Muscle layer of duodenum (tissue), 2 donors: Measurements from ENCODE around the gene RPL37A.

Experiments
- H3K27ac ChIP-seq: one replicate; pipeline ENCODE4 v1.7.0; 2013; ENCODE audit warnings: mild to moderate bottlenecking, low read length
- H3K27me3 ChIP-seq: one replicate; pipeline ENCODE4 v1.7.0; 2013; ENCODE audit warnings: low read depth, mild to moderate bottlenecking, control low read depth, low read length
- H3K36me3 ChIP-seq, 2 donors: one replicate each; pipeline ENCODE4 v1.7.0; 2013; ENCODE audit warnings: low read length in 2 of 2, control low read depth in 1 of 2, mild to moderate bottlenecking in 1 of 2; ENCODE audit not compliant: insufficient read depth in 2 of 2, control insufficient read depth in 1 of 2
- H3K4me1 ChIP-seq, 2 donors: one replicate each; pipeline ENCODE4 v1.7.0; 2013; ENCODE audit warnings: low read length in 2 of 2, mild to moderate bottlenecking in 2 of 2, control low read depth in 1 of 2, moderate library complexity in 1 of 2; ENCODE audit not compliant: insufficient read depth in 2 of 2, control insufficient read depth in 1 of 2
- H3K4me3 ChIP-seq, 2 donors: one replicate each; pipeline ENCODE4 v1.7.0; 2013; ENCODE audit warnings: low read length in 2 of 2, low read depth in 1 of 2, mild to moderate bottlenecking in 1 of 2
- H3K9me3 ChIP-seq, 2 donors: one replicate each; pipeline ENCODE4 v1.7.0; 2013; ENCODE audit warnings: low read length in 2 of 2, control low read depth in 1 of 2, mild to moderate bottlenecking in 1 of 2; ENCODE audit not compliant: control insufficient read depth in 1 of 2
- donor health status: healthy.

RPL37A gene

DNA sequence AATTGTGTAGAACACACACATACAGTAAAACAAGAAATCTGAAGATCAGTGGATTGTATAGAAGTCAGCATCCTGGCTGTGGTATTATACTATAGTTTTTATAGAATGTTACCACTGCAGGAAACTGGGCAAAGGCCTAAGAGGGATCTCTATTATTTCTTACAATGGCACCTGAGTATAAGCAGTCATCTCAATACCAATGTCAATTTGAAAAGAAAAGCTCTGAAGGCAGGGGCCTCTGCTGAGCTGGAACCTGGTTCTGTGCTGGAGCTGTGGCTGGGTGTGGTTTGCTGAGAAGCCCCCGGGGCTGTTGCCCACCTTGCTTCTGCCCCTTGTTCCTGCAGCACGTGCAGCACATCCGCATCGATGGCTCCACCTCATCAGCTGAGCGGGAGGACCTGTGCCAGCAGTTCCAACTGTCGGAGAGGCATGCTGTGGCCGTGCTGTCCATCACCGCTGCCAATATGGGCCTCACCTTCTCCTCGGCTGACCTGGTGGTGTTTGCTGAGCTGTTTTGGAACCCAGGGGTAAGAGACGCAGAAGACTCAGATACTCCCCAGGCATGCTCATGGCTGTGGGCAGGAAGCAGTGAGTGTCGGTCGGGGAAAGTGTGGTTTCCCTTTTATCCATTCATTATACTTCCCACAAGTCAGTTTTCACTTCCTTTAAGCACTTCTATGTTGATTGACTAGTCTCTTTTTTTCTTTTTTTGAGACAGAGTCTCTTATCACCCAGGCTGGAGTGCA lies 23.5 kb upstream of the RPL37A start:
- Histone ChIP-seq H3K4me3 (peak overlapping the region in 1 of 2 donors; percentile 10), H3K27me3 (no peaks in the 10 kb centered on the region), H3K27ac (no peak overlapping the region), H3K36me3 (peaks cover 24 to 55% of the 10 kb centered on the region in 2 donors), H3K9me3 (no peaks in the 10 kb centered on the region), H3K4me1 (no peaks in the 10 kb centered on the region)

DNA sequence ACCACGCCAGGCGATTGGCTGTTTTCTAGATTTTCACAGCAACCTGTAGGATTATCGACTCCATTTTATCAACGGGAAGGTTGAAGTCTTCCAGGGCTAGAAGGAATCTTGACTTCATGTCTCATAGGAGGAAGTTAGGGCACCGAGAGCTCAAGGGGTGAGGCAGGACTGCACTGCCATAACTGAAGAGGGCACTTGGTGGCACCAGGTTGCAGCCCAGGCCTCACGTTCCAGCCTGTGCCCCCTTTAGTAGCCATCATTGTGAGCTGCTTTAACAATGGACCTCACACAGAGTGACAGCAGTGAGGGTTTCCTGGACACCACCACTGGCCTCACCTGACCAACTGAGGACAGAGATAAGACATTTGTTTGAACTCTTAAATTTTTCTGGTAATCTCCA lies 22.9 kb upstream of the RPL37A start:
- no peak overlapping the region for H3K27ac ChIP-seq
- no peaks in the 10 kb centered on the region for H3K4me1 ChIP-seq
- no peaks in the 10 kb centered on the region for H3K27me3 ChIP-seq
- H3K4me3 ChIP-seq: no peak overlapping the region
- peaks cover 27 to 53% of the 10 kb centered on the region in 2 donors for H3K36me3 ChIP-seq
- no peaks in the 10 kb centered on the region for H3K9me3 ChIP-seq

DNA sequence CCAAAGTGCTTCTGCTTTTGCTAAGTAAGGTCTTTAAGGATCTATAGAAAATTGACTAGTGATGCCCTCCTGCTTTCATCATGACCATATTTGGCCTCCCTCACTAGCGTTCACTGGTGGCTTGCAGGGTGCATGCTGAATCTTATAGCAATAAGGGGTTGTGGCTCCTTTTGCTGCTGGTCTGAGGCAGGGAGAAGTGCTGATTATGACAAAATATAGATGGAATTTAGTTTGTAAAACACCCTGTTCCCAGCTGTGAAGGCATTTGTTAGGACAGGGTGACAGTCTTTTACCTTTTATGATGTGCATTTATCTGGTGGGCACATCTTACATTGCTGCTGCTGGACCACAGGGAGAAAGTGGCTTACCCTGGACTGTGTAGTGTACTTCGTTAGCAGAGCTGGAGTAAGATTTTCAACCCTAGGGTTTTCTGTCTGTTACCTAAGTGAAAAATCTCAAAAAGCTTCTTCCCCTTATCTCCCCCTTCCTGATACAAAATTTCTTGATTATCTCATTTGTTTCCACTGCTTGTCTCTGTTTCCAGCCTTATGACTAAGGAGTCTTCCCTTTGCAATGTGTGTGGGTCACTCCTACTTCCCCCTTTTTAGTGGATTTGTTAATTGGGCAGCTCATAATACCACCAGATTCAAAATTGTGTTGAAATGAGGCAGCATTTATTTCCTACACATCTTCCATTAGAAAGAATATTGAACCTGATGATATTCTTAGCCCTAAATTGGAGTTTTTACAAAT lies 21.2 kb upstream of the RPL37A start:
- Histone ChIP-seq H3K27me3 (no peaks in the 10 kb centered on the region), H3K4me3 (no peak overlapping the region), H3K4me1 (no peaks in the 10 kb centered on the region), H3K36me3 (peaks cover 23 to 49% of the 10 kb centered on the region in 2 donors), H3K9me3 (no peaks in the 10 kb centered on the region), H3K27ac (no peak overlapping the region)

DNA sequence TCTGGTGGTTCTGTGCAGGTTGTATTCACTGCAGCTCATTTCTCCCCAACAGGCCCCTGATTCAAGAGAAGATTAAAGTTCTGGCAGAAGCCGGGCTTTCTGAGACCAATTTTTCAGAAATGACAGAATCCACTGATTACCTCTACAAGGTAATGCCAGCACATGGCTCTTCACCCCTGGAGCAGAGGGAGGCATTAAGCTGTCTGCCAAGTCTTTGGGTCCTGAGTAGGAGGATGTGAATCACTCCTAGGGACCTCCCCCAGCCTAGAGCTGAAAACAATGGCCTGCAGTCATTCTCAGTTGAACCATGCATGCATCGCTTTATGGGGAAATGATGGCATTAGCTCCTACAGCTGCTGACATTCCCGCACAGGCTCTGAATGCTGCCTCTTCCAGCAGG lies 20.5 kb upstream of the RPL37A start:
- Histone ChIP-seq H3K27ac (no peak overlapping the region), H3K36me3 (peaks cover 23 to 56% of the 10 kb centered on the region in 2 donors), H3K9me3 (no peaks in the 10 kb centered on the region)

DNA sequence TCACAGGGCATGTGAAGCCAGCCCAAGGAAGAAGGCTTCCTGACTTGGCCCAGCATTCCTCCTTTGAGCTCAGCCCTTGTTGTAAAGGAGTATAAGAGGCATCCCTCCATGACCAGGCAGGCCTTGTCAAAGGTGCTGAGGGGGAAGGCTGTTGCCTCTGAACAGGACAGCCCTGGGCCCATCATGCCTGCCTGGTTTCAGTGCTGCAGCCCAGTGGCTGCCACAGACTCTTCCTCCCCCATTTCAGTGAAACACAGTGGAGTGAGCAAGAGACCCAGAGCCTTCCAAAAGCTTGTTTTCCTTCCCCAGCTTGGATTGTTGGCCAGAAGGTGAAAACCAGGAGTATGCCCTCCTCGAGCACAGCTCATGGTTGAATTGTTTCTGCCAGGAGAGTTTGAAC lies 19.9 kb upstream of the RPL37A start:
- no peaks in the 10 kb centered on the region for H3K4me1 ChIP-seq
- no peaks in the 10 kb centered on the region for H3K9me3 ChIP-seq
- peaks cover 23 to 60% of the 10 kb centered on the region in 2 donors for H3K36me3 ChIP-seq
- H3K27ac ChIP-seq: no peak overlapping the region
- no peaks in the 10 kb centered on the region for H3K27me3 ChIP-seq
- no peak overlapping the region for H3K4me3 ChIP-seq

More for the DNA sequence above, 20.5 kb upstream of the RPL37A start:
- Histone ChIP-seq H3K27me3 (no peaks in the 10 kb centered on the region), H3K4me3 (no peak overlapping the region), H3K4me1 (no peaks in the 10 kb centered on the region)

DNA sequence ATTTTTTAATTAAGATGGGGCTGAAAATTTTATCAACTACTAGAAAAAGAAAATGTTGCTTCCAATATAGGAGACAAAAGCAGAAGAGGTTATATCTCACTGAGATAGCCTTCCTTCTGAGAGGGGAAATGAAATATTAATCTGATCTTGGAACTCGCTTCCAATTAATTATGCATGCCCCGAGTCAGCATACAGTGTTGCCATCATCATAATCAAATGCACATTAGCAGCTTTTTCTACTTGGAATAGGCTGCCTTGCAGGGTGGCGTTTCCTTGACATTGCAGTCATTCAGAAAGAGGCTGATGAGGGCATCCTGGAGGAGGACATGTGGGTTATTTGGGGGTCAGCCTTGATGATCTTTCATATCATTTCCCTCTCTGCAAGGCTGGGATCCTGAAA lies 18.4 kb upstream of the RPL37A start:
- H3K4me3 ChIP-seq: no peak overlapping the region
- no peaks in the 10 kb centered on the region for H3K4me1 ChIP-seq
- no peaks in the 10 kb centered on the region for H3K9me3 ChIP-seq
- no peak overlapping the region for H3K27ac ChIP-seq
- peaks cover 23 to 55% of the 10 kb centered on the region in 2 donors for H3K36me3 ChIP-seq
- no peaks in the 10 kb centered on the region for H3K27me3 ChIP-seq

DNA sequence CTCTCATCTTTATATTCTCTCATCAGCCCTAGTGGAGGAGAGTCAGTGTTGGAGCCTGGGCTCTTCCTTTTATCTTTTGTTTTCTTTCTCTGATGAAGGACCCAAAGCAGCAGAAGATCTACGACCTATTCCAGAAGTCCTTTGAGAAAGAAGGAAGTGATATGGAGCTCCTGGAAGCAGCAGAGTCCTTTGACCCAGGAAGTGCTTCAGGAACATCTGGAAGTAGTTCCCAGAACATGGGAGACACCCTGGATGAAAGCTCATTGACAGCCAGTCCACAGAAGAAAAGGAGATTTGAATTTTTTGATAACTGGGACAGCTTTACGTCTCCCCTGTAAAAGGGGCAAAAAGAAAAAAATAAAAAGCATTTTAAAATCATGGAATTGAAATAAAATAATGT lies 16.0 kb upstream of the RPL37A start:
- H3K9me3 ChIP-seq: no peaks in the 10 kb centered on the region
- no peaks in the 10 kb centered on the region for H3K27me3 ChIP-seq
- H3K4me3 ChIP-seq: no peak overlapping the region
- no peaks in the 10 kb centered on the region for H3K4me1 ChIP-seq
- H3K27ac ChIP-seq: no peak overlapping the region
- peaks cover 16 to 32% of the 10 kb centered on the region in 2 donors for H3K36me3 ChIP-seq

DNA sequence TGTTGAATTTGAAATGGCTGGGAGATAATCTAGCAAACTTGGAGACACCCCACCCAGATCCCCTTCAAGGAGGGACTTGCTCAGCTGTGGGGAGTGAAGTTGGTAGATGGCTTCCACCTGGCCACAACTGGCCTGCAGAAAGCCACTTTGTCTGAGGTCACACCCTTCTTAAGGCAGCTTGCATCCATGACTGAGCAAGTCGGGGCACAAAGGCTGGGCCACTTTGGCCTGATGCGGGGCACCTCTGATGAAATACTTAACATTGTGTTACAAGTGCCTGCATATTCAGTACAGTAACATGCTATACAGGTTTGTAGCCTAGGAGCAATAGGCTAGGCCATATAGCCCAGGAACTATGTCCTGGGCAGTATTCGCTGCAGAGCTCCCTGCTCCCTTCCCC lies 13.4 kb upstream of the RPL37A start:
- H3K9me3 ChIP-seq: no peaks in the 10 kb centered on the region
- H3K27ac ChIP-seq: no peak overlapping the region
- peaks cover under 1 to 17% of the 10 kb centered on the region in 2 donors for H3K36me3 ChIP-seq
- H3K27me3 ChIP-seq: no peaks in the 10 kb centered on the region
- H3K4me1 ChIP-seq: no peaks in the 10 kb centered on the region
- H3K4me3 ChIP-seq: no peak overlapping the region

DNA sequence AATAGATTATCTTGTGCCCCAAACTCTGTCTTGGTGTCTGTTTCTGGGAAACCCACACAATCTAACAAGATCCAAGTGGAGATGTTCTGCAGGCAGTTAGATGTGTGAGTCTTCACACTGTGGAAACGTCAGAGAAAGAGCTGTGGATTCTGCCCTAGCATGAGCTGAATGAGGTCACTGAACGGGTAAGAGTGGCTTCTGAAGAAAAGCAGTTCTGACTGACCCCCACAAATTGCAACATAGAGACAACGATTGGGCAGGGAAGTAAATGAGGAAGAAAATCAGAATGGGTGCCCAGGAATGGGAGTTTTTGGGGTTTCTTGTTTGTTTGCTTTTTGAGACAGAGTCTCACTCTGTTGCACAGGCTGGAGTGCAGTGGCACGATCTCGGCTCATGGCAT lies 12.9 kb upstream of the RPL37A start:
- no peak overlapping the region for H3K27ac ChIP-seq

DNA sequence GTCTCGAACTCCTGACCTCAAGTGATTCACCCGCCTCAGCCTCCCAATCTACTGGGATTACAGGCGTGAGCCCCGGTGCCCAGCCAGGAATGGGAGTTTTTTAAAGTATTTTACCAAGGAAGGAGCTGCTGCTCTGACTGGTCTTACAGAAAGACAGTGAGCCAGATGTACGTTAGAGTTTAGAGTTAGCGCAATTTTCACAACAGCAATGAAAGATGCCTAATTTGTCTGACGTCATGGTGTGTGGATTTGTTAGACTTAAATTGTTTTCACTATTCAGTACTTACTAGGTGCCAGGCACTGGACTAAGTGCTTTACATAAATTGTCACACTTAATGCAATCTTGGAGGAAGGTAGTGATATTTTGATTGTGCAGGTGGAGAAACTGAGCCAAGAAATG lies 12.4 kb upstream of the RPL37A start:
- Histone ChIP-seq H3K4me3 (no peak overlapping the region), H3K9me3 (no peaks in the 10 kb centered on the region), H3K36me3 (peaks cover 0 to 14% of the 10 kb centered on the region in 2 donors), H3K27me3 (no peaks in the 10 kb centered on the region), H3K4me1 (no peaks in the 10 kb centered on the region), H3K27ac (no peak overlapping the region)

More for the DNA sequence above, 12.9 kb upstream of the RPL37A start:
- Histone ChIP-seq H3K4me1 (no peaks in the 10 kb centered on the region), H3K36me3 (peaks cover 0 to 14% of the 10 kb centered on the region in 2 donors), H3K27me3 (no peaks in the 10 kb centered on the region), H3K9me3 (no peaks in the 10 kb centered on the region), H3K4me3 (no peak overlapping the region)

DNA sequence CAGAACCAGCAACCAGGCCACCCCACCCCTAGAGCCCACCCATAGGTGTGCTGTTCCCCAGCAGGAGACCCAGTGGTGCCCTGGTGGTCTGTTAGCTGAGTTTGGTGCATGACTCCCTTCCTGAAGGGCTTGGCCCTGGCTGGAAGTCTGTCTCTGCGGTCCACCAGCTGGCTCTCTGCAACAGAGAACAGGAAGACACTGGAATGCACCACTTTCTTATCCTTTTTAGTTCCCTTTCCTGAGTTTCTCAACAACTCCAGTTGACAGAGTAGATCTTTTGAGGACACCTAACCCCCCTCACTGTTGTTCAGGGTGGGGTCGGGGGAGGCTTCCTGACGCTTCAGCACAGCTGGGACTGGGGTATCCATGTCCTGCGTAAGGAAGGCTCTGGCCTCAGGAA lies 11.9 kb upstream of the RPL37A start:
- H3K4me3 ChIP-seq: no peak overlapping the region
- peaks cover 0 to 14% of the 10 kb centered on the region in 2 donors for H3K36me3 ChIP-seq
- no peaks in the 10 kb centered on the region for H3K4me1 ChIP-seq
- H3K27me3 ChIP-seq: no peaks in the 10 kb centered on the region
- no peak overlapping the region for H3K27ac ChIP-seq
- H3K9me3 ChIP-seq: no peaks in the 10 kb centered on the region
